Endodermal cell (in vitro differentiated cells): ENCODE measurements around the gene DOCK4. TPM values are rescaled to one million over a fixed set of nuclear protein-coding genes. Genes with fewer than 3 reads are reported as not detected.

ENCODE experiments used
- DNase-seq: peaks from one replicate; pipeline ENCODE4 v3.0.0-alpha.2; 2017
- H3K27ac ChIP-seq: 2 replicates; pipeline ENCODE4 v1.5.1; 2013; ENCODE audit warnings: mild to moderate bottlenecking, low read depth, low read length, moderate library complexity
- H3K27me3 ChIP-seq: 2 replicates; pipeline ENCODE4 v1.6.1; 2013; ENCODE audit warnings: mild to moderate bottlenecking, low read length, moderate library complexity; ENCODE audit not compliant: insufficient read depth, control insufficient read depth, poor library complexity, severe bottlenecking
- H3K36me3 ChIP-seq: 2 replicates; pipeline ENCODE4 v1.7.0; 2013; ENCODE audit warnings: mild to moderate bottlenecking, low read length, moderate library complexity; ENCODE audit not compliant: control insufficient read depth, insufficient read depth
- H3K4me1 ChIP-seq: one replicate; pipeline ENCODE4 v1.7.0; 2013; ENCODE audit warnings: low read length; ENCODE audit not compliant: control insufficient read depth, insufficient read depth
- H3K4me3 ChIP-seq: 2 replicates; pipeline ENCODE4 v1.5.1; 2013; ENCODE audit warnings: mild to moderate bottlenecking, low read length, moderate library complexity
- H3K9ac ChIP-seq: 2 replicates; pipeline ENCODE4 v1.6.1; 2013; ENCODE audit warnings: mild to moderate bottlenecking, low read length, moderate library complexity; ENCODE audit not compliant: poor library complexity, severe bottlenecking; ENCODE audit errors: extremely low read depth
- H3K9me3 ChIP-seq: 2 replicates; pipeline ENCODE4 v1.6.1; 2013; ENCODE audit warnings: mild to moderate bottlenecking, low read length, moderate library complexity; ENCODE audit not compliant: control insufficient read depth
- H3K27ac Mint-ChIP-seq: 2 replicates; pipeline ENCODE4 v1.8.0; 2020; ENCODE audit warnings: mixed read lengths
- H3K27me3 Mint-ChIP-seq: 2 replicates; pipeline ENCODE4 v1.8.0; 2021; ENCODE audit warnings: mild to moderate bottlenecking, mixed read lengths; ENCODE audit not compliant: insufficient read depth
- H3K36me3 Mint-ChIP-seq: 2 replicates; pipeline ENCODE4 v1.8.0; 2020; ENCODE audit warnings: low read depth, mixed read lengths
- H3K4me1 Mint-ChIP-seq: 2 replicates; pipeline ENCODE4 v1.8.0; 2020; ENCODE audit warnings: mixed read lengths
- H3K4me3 Mint-ChIP-seq: 2 replicates; pipeline ENCODE4 v1.8.0; 2020; ENCODE audit warnings: mild to moderate bottlenecking, moderate library complexity, mixed read lengths
- H3K9me3 Mint-ChIP-seq: 2 replicates; pipeline ENCODE4 v1.8.0; 2020; ENCODE audit warnings: mild to moderate bottlenecking, mixed read lengths
- whole genome bisulfite sequencing, 2 experiments: methylation state at CpG; one replicate each; pipeline versions ENCODE4 v1.1.5 to v1.1.7; 2013; ENCODE audit warnings: missing lambda C conversion rate in 2 of 2, mixed read lengths in 1 of 2; ENCODE audit not compliant: insufficient coverage in 1 of 2, insufficient read length in 1 of 2; 5-methylcytosine and 5-hydroxymethylcytosine counted together
- total RNA-seq, 2 donors: library from RNA; stranded (reverse); fragmentation: NEBNext Ultra II Directional in 1 of 2; extraction: Animal tissue kit (Norgen Biotek cat#: 25700) in 1 of 2; gene quantifications; 2 replicates in 1 of 2; 3 replicates in 1 of 2; pipeline ENCODE4 v1.2.1, GENCODE V29; 2021
- TF ChIP-seq, protein P1 (sequence below): fragments of 200-600 bp; sonication (generic); conservative IDR thresholded peaks from 2 replicates; pipeline ENCODE4 v1.5.0; 2021; ENCODE audit warnings: antibody characterized with exemption, mild to moderate bottlenecking

Gene DOCK4
- total RNA-seq, 2 donors from 2014 or later = 11.2 to 15.3 TPM

DNA sequence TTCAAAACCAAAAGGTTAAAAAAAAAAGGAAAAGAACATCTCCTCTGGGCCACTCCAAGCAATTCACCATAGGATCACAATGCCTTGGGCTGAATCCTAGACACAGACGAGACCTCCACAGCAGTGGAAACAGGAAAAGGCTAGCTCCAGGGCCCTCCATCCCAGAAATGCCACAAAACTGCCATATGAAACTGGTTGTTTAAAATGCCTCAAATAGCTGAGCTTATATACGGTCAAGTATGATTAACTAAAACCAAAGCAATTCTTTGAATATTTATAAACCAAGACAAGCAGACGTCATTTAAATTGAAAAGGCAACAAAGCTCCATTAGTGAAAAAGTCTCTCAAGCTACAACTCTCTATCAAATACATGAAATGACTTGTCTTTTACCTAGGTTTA lies 63.1 kb downstream of the DOCK4 start:
- Mint-ChIP-seq H3K27me3 (no peaks in the 10 kb centered on the region), H3K9me3 (no peaks in the 10 kb centered on the region), H3K36me3 (no peaks in the 10 kb centered on the region), H3K4me1 (peaks cover 8% of the 10 kb centered on the region), H3K27ac (no peak overlapping the region), H3K4me3 (no peak overlapping the region)
- H3K27ac ChIP-seq = no peak overlapping the region
- 94 to 100% methylated on average over 2 to 3 of the region's 3 CpGs for WGBS, 2 experiments
- no peak overlapping the region for H3K4me3 ChIP-seq
- TF ChIP-seq, protein P1, sequence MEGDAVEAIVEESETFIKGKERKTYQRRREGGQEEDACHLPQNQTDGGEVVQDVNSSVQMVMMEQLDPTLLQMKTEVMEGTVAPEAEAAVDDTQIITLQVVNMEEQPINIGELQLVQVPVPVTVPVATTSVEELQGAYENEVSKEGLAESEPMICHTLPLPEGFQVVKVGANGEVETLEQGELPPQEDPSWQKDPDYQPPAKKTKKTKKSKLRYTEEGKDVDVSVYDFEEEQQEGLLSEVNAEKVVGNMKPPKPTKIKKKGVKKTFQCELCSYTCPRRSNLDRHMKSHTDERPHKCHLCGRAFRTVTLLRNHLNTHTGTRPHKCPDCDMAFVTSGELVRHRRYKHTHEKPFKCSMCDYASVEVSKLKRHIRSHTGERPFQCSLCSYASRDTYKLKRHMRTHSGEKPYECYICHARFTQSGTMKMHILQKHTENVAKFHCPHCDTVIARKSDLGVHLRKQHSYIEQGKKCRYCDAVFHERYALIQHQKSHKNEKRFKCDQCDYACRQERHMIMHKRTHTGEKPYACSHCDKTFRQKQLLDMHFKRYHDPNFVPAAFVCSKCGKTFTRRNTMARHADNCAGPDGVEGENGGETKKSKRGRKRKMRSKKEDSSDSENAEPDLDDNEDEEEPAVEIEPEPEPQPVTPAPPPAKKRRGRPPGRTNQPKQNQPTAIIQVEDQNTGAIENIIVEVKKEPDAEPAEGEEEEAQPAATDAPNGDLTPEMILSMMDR = no peak
- H3K4me1 ChIP-seq = no peaks in the 10 kb centered on the region
- no peaks in the 10 kb centered on the region for H3K27me3 ChIP-seq
- H3K9ac ChIP-seq = no peak overlapping the region
- no peaks in the 10 kb centered on the region for H3K36me3 ChIP-seq
- no peaks in the 10 kb centered on the region for H3K9me3 ChIP-seq
- DNase-seq = no peak

DNA sequence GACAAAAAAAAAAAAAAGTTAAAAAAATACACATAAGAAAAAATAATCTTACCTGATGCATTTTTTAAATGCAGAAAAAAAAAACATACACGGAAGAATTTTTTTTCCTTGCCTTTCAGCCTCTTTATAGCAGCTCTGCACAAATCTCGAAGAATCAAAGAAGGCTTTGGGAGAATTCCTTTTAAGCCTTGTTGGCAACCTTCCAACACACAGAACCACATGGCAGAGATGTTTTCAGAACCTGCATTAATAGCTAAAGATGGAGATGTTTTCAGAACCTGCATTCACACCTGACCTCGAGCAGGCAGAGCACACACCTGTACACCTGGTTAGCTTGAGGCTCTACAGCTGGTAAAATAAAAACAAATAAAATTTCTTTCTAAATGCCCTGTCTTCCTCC lies 65.6 kb downstream of the DOCK4 start:
- Mint-ChIP-seq H3K36me3 (no peaks in the 10 kb centered on the region), H3K27me3 (no peaks in the 10 kb centered on the region), H3K27ac (no peak overlapping the region), H3K9me3 (no peaks in the 10 kb centered on the region), H3K4me1 (peaks cover 3% of the 10 kb centered on the region), H3K4me3 (no peak overlapping the region)
- WGBS, 2 experiments = 95 to 100% methylated on average over 1 to 3 of the region's 3 CpGs
- DNase-seq = no peak
- Histone ChIP-seq H3K36me3 (no peaks in the 10 kb centered on the region), H3K4me3 (no peak overlapping the region), H3K9ac (no peak overlapping the region), H3K9me3 (no peaks in the 10 kb centered on the region), H3K27ac (no peak overlapping the region), H3K27me3 (no peaks in the 10 kb centered on the region), H3K4me1 (no peaks in the 10 kb centered on the region)
- TF ChIP-seq, protein P1 = no peak

DNA sequence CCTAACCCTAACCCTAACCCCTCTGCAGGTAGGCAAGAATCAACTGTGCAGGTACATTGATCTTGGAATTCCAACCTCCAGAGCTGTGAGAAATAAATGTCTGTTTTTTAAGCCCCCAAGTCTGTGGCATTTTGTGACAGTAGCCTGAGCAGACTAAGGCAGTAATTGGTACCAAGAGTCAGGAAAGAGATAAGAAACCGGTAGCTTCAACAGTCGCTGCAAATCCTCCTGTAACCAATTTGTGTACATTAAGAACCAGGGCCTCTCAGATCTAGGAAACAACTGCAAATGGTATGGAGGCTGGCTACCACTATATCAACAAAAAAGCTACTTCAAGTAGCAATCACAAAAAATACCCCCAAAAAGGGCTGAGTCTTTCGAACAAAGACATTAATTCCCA lies 67.3 kb downstream of the DOCK4 start:
- H3K4me3 ChIP-seq = no peak overlapping the region
- H3K36me3 ChIP-seq = no peaks in the 10 kb centered on the region
- no peaks in the 10 kb centered on the region for H3K9me3 ChIP-seq
- TF ChIP-seq, protein P1 = no peak
- 94 to 100% methylated on average over 1 to 3 of the region's 3 CpGs for WGBS, 2 experiments
- H3K27me3 ChIP-seq = no peaks in the 10 kb centered on the region
- no peak overlapping the region for H3K27ac Mint-ChIP-seq
- no peak overlapping the region for H3K9ac ChIP-seq
- no peaks in the 10 kb centered on the region for H3K36me3 Mint-ChIP-seq
- H3K4me3 Mint-ChIP-seq = no peak overlapping the region
- no peak overlapping the region for H3K27ac ChIP-seq
- H3K9me3 Mint-ChIP-seq = no peaks in the 10 kb centered on the region
- no peaks in the 10 kb centered on the region for H3K27me3 Mint-ChIP-seq
- peaks cover 4% of the 10 kb centered on the region for H3K4me1 Mint-ChIP-seq
- no peak for DNase-seq
- H3K4me1 ChIP-seq = no peaks in the 10 kb centered on the region
